HEK293 (cell line): ENCODE results near the gene MACO1.

Source experiments
- CTCF ChIA-PET: fragments of 350-600 bp; formaldehyde crosslinking; extraction: SDS; loops from one replicate; lab custom pipeline; 2021; ENCODE audit warnings: antibody characterized with exemption; lab: Yijun Ruan, JAX
- POLR2A ChIA-PET: fragments of 300-600 bp; formaldehyde crosslinking; extraction: SDS; loops from one replicate; lab custom pipeline; 2020; ENCODE audit warnings: antibody characterized with exemption, inconsistent platforms; lab: Yijun Ruan, JAX
- H3K27ac ChIP-seq: fragments of 200-500 bp; sonication (Bioruptor generic); 2 replicates; pipeline ENCODE4 v1.5.1; 2014; ENCODE audit warnings: low read depth, low read length, control low read depth, inconsistent platforms; ENCODE audit errors: extremely low read depth
- H3K36me3 ChIP-seq, 2 experiments: fragments of 200-500 bp in 1 of 2; sonication (Bioruptor generic) in 1 of 2; 1 replicate in 1 of 2; 2 replicates in 1 of 2; pipeline ENCODE4 v1.5.1; 2014 to 2017; ENCODE audit warnings: inconsistent platforms in 2 of 2, low read length in 2 of 2; ENCODE audit not compliant: control insufficient read depth in 2 of 2, insufficient read depth in 1 of 2
- H3K4me1 ChIP-seq: fragments of 200-500 bp; sonication (Bioruptor generic); 2 replicates; pipeline ENCODE4 v1.5.1; 2014; ENCODE audit warnings: mild to moderate bottlenecking, low read length, inconsistent platforms; ENCODE audit not compliant: control insufficient read depth, insufficient read depth
- H3K4me3 ChIP-seq: 2 replicates; pipeline ENCODE4 v1.5.1; 2011; ENCODE audit warnings: low read depth, mild to moderate bottlenecking, control low read depth, low read length, moderate library complexity
- H3K9me3 ChIP-seq: fragments of 200-500 bp; sonication (Bioruptor generic); 2 replicates; pipeline ENCODE4 v1.5.1; 2014; ENCODE audit warnings: low read depth, low read length, inconsistent platforms; ENCODE audit not compliant: control insufficient read depth, insufficient read depth
- AEBP2 ChIP-seq: fragments of 450-650 bp; formaldehyde crosslinking; IDR thresholded peaks from 2 replicates; pipeline ENCODE4 v1.5.1; 2016; ENCODE audit warnings: missing biosample characterization, missing genetic modification characterization, borderline replicate concordance
- GLI2 ChIP-seq: fragments of 450-650 bp; formaldehyde crosslinking; IDR thresholded peaks from 2 replicates; pipeline ENCODE4; 2017; ENCODE audit warnings: missing biosample characterization, missing genetic modification characterization, low read depth, borderline replicate concordance
- KLF9 ChIP-seq: fragments of 450-650 bp; formaldehyde crosslinking; IDR thresholded peaks from 2 replicates; pipeline ENCODE4 v1.5.1; 2016; ENCODE audit warnings: missing biosample characterization, missing genetic modification characterization, low read depth
- PRDM10 ChIP-seq: fragments of 450-650 bp; formaldehyde crosslinking; IDR thresholded peaks from 2 replicates; pipeline ENCODE4 v1.5.1; 2016; ENCODE audit warnings: missing biosample characterization, missing genetic modification characterization
- ZBTB6 ChIP-seq: fragments of 450-650 bp; formaldehyde crosslinking; IDR thresholded peaks from 2 replicates; pipeline ENCODE4 v1.5.1; 2017; ENCODE audit warnings: missing biosample characterization, missing genetic modification characterization
- ZNF202 ChIP-seq: fragments of 450-650 bp; formaldehyde crosslinking; IDR thresholded peaks from 2 replicates; pipeline ENCODE4 v1.5.1; 2016; ENCODE audit warnings: missing biosample characterization, missing genetic modification characterization, borderline replicate concordance
- ZNF26 ChIP-seq: fragments of 450-650 bp; formaldehyde crosslinking; IDR thresholded peaks from 2 replicates; pipeline ENCODE4 v1.5.1; 2016; ENCODE audit warnings: missing biosample characterization, missing genetic modification characterization
- ZNF76 ChIP-seq: fragments of 450-650 bp; formaldehyde crosslinking; IDR thresholded peaks from 2 replicates; pipeline ENCODE4; 2016; ENCODE audit warnings: low read depth, missing biosample characterization, missing genetic modification characterization, borderline replicate concordance
- TF ChIP-seq, protein P1 (sequence below): fragments of 450-650 bp; formaldehyde crosslinking; IDR thresholded peaks from 2 replicates; pipeline ENCODE4 v1.5.1; 2016; ENCODE audit warnings: missing biosample characterization, missing genetic modification characterization

MACO1 gene

GRCh38 chr1:25451908-25452307, 21.2 kb downstream of the MACO1 start:
- Histone ChIP-seq H3K9me3 (no peaks in the 10 kb centered on the region), H3K27ac (no peak overlapping the region), H3K4me1 (no peaks in the 10 kb centered on the region)
- POLR2A ChIA-PET = no interaction called here
- TF ChIP-seq KLF9 (tag by site-specific recombination) = no peak
- no peak for TF ChIP-seq ZNF26
- TF ChIP-seq, protein P1, sequence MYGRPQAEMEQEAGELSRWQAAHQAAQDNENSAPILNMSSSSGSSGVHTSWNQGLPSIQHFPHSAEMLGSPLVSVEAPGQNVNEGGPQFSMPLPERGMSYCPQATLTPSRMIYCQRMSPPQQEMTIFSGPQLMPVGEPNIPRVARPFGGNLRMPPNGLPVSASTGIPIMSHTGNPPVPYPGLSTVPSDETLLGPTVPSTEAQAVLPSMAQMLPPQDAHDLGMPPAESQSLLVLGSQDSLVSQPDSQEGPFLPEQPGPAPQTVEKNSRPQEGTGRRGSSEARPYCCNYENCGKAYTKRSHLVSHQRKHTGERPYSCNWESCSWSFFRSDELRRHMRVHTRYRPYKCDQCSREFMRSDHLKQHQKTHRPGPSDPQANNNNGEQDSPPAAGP (tag by site-specific recombination) = no peak
- no peak for TF ChIP-seq ZBTB6
- TF ChIP-seq, all 188 proteins: peak for 0
- peaks cover 9 to 41% of the 10 kb centered on the region in 2 experiments for H3K36me3 ChIP-seq
- CTCF ChIA-PET = no interaction called here
- no peak overlapping the region for H3K4me3 ChIP-seq

GRCh38 chr1:25456502-25456901, 25.8 kb downstream of the MACO1 start:
- peaks cover 12 to 58% of the 10 kb centered on the region in 2 experiments; a peak in 2 of 3 replicates for H3K36me3 ChIP-seq
- no peaks in the 10 kb centered on the region for H3K4me1 ChIP-seq
- no peak overlapping the region for H3K4me3 ChIP-seq
- TF ChIP-seq PRDM10 (tag by site-specific recombination) (no peak), GLI2 (no peak), ZNF202 (tag by site-specific recombination) (no peak), ZNF76 (tag by site-specific recombination) (no peak), AEBP2 (tag by site-specific recombination) (no peak)
- TF ChIP-seq, protein P1 (tag by site-specific recombination) = no peak
- H3K9me3 ChIP-seq = no peaks in the 10 kb centered on the region
- H3K27ac ChIP-seq = no peak overlapping the region
- POLR2A ChIA-PET = no interaction called here
- CTCF ChIA-PET = no interaction called here
